Retinal pigment epithelial cell (primary cell): ENCODE results near the gene STXBP5L.
"Not testable (repeated sequence)": the region's sequence is repeated elsewhere in the genome, so short reads cannot be mapped to it uniquely, and the experiment has no call there.

Experiments used
- DNase-seq: peaks from one replicate; pipeline ENCODE4 v3.0.0-alpha.2; 2010; ENCODE audit warnings: low read depth
- H3K4me3 ChIP-seq: 2 replicates; pipeline ENCODE4 v1.5.1; 2011; ENCODE audit warnings: mild to moderate bottlenecking, low read length, control low read depth, moderate library complexity
- TF ChIP-seq, protein P1 (sequence below): conservative IDR thresholded peaks from 2 replicates; pipeline ENCODE4 v1.5.1; 2011; ENCODE audit warnings: low read depth, low read length, control low read depth, inconsistent platforms

Gene STXBP5L

DNA sequence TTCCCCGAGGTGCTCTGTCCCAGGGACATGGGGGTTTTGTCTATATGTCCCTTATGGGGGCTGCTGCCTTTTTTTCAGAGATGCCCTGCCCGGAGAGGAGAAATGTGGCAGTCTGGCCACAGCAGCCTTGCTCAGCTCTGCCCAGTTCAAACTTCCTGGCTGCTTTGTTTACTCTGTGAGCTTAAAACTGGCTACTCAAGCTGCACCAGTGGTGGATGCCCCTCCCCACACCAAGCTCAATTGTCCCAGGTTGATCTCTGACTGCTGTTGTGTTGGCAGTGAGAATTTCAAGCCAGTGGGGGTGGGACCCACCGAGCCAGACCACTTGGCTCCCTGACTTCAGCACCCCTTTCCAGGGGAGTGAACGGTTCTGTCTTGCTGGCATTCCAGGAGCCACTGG, 188.9 kb downstream of the STXBP5L start:
- TF ChIP-seq, protein P1, sequence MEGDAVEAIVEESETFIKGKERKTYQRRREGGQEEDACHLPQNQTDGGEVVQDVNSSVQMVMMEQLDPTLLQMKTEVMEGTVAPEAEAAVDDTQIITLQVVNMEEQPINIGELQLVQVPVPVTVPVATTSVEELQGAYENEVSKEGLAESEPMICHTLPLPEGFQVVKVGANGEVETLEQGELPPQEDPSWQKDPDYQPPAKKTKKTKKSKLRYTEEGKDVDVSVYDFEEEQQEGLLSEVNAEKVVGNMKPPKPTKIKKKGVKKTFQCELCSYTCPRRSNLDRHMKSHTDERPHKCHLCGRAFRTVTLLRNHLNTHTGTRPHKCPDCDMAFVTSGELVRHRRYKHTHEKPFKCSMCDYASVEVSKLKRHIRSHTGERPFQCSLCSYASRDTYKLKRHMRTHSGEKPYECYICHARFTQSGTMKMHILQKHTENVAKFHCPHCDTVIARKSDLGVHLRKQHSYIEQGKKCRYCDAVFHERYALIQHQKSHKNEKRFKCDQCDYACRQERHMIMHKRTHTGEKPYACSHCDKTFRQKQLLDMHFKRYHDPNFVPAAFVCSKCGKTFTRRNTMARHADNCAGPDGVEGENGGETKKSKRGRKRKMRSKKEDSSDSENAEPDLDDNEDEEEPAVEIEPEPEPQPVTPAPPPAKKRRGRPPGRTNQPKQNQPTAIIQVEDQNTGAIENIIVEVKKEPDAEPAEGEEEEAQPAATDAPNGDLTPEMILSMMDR = no peak
- DNase-seq = no peak
- no peak overlapping the region for H3K4me3 ChIP-seq

DNA sequence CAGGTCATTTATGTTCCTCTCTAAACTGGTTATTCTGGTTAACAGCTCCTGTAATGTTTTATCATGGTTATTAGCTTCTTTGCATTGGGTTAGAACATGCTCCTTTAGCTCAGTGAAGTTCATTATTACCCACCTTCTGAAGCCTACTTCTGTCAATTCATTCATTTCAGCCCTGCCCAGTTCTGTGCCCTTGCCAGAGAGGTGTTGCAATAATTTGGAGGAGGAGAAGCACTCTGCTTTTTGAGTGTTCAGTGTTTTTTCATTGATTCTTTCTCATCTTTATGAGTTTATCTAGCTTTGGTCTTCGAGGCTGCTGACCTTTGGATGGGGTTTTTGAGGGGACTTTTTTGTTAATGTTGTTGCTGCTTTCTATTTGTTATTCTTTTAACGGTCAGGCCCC, 203.1 kb downstream of the STXBP5L start:
- not testable (repeated sequence) for DNase-seq, H3K4me3 ChIP-seq

DNA sequence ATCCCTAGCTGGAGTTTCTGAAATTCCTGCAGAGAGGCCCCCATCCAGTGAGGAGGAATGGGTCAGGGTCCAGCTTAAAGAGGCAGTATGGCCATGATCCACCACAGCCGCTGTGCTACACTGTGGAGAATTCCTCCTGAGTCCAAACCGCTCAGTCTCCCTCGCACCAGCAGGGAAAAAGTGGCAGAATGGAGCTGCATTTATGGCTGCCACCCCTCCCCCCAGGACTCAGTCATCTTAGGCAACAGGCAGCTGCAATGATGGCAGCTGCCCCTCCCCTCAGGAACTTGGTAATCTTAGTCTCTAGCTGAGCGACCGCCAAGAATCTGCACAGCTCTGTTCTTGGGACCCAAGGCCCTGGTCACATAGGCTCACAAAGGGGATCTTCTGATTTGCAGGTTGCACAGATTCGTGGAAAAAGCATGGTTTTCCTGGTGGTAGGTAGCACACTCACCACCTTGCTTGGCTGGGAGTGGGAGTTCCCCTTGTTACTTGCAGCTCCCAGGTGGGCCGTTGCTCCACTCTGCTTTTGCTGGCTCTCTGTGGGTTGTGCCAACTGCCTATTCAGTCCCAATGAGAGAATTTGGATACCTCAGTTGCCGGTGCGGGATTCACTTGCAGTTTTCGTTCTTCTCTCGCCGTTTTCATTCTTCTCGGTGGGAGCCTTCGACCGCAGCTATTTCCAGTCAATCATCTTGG, 204.1 kb downstream of the STXBP5L start:
- no peak for DNase-seq
- TF ChIP-seq, protein P1 = no peak
- no peak overlapping the region for H3K4me3 ChIP-seq

DNA sequence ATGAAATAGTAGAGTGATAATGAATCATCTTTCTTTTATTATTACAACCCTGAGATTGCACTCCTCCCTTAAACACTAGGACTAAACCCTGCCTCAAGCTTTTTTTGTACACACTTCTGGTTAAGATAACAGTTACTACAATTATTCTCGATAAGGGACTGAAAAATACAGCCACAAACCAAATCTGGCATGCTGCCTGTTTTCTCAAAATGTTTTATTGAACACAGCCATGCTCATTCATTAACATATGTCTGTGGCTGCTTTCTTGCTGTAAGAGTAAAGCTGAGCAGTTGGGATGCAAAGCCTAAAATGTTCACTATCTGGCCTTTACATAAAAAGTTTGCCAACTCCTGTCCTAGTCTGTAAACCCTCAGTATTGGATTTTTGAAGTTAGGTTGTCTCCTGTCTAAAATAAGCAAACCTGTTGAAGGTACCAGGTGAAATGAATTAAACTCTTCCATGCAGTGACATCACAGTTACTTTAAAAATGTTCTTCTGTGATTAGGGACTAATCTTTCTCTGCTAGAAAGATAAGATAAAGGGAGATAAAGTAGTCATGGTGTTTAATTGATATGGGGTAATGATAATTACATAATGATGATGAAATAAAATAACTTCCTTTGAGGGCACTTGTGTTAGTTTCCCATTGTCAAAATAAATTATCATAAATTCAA, 218.2 kb downstream of the STXBP5L start:
- TF ChIP-seq, protein P1 = no peak
- H3K4me3 ChIP-seq = no peak overlapping the region

DNA sequence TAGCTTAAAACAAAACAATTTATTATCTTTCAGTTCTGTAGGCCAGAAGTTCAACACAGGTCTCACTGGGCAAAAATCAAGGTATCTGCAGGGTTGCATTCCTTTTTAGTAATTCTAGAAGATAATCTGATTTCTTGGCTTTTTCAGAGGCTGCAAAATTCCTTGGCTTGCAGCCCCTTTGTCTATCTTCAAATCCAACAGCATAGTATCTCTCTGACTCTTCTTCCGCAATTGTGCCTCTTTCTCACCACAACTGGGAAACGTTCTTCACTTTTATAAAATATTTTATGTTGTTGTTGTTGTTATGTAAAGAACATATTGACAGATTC, 218.7 kb downstream of the STXBP5L start:
- no peak for DNase-seq
- TF ChIP-seq, protein P1 = no peak
- H3K4me3 ChIP-seq = no peak overlapping the region

More for the DNA sequence above, 218.2 kb downstream of the STXBP5L start:
- no peak for DNase-seq

DNA sequence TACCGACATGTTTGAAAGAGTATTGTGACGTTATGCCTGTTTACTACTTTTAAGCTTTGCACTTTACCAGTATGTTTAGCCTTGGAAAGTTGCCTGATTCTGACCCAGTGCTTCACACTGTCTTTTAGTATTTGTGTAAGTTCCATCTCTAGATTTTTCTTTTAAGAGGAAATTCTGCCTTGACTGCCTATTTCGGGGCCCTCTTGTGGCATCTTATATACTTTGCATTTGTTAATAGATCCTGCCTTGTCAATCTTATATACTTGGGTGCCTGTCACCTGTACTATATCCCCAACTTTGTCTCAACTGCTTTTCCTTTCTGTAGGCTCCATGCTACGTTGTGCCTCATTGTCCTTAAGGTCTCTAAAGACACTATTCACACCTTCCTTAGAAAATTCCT, 244.6 kb downstream of the STXBP5L start:
- no peak for DNase-seq
- H3K4me3 ChIP-seq = no peak overlapping the region
- TF ChIP-seq, protein P1 = peak; percentile 45

DNA sequence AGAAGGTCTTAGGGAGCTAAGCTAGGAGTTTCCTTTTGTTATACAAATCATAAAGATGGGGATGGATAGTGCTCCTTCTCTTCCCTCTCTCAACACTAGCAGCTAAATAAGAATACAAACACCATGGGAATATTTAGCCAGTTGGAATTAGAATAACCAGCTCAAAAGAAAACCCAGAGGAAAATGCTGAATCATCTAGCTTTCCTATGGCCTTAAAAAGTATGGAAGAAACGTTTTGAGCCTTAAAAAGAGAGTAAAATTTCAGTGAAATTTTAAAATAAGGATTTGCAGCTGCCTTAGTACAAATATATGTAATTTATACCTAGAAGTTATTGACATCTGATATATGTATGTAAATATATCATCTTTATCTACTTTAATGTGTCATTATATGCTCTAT, 245.8 kb downstream of the STXBP5L start:
- TF ChIP-seq, protein P1 = no peak
- DNase-seq = no peak
- H3K4me3 ChIP-seq = no peak overlapping the region
